HG02970 (cell line): ENCODE data around the gene CAMK2G.

Source experiments
- ATAC-seq: cut with Tn5 transposase; IDR thresholded peaks from one replicate; pipeline ENCODE4 v1.9.1; 2021; ENCODE audit warnings: mild to moderate bottlenecking, moderate library complexity, moderate number of reproducible peaks; ENCODE audit not compliant: unreplicated experiment, low FRiP score

CAMK2G gene

GRCh38 chr10:73884017-73884416, 9.7 kb upstream of the CAMK2G start:
- ATAC-seq = no peak

DNA sequence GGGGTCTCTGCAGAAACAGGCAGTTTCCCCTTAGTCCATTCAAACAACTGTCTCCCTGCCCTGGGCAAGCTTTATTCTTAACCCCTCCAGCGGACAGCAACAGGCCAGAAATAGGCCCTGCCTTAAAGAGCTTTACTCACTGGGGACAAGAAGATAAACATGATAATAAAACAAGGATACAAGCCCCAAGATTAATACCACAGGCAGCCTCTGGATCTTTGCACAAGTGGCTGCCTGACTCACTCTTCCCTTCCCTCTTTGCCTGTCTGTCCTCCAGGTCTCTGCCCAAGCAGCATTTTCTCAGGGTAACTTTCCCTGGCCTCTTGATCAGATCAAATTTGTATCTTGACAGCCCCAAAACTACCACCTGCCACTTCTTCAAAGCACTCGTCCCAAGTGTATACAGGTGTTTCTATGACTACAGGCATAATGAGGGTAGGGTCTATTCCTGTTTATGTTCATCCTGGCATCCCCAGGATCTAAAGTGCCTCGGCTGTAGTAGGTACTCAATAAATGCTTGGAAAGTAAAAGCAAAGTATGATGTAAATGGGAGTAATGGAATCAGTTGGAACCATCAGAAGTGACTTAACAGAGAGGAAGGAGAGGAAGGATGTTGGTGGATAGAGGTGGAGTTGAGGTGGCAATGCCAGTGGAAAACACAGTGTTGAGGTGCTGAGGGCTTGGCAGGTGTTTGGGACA, 7.0 kb upstream of the CAMK2G start:
- ATAC-seq = no peak

GRCh38 chr10:73879296-73880173, 5.2 kb upstream of the CAMK2G start:
- peak; percentile 57 for ATAC-seq

DNA sequence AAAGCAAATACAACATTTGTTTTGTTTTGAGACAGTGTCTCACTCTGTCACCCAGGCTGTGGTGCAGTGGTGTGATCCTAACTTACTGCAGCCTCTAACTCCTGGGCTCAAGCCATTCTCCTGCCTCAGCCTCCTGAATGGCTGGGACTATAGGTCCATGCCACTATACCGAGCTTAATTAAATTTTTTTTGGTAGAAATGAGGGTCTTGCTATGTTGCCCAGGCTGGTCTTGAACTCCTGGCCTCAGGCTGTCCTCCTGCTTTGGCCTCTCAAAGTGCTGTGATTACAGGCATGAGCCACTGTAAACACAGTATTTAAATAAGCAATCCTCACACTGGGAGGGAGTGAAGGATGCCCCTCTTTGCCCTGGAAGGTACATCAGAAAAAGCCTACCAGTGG, 4.0 kb upstream of the CAMK2G start:
- no peak for ATAC-seq

GRCh38 chr10:73877533-73878160, 3.3 kb upstream of the CAMK2G start:
- no peak for ATAC-seq

DNA sequence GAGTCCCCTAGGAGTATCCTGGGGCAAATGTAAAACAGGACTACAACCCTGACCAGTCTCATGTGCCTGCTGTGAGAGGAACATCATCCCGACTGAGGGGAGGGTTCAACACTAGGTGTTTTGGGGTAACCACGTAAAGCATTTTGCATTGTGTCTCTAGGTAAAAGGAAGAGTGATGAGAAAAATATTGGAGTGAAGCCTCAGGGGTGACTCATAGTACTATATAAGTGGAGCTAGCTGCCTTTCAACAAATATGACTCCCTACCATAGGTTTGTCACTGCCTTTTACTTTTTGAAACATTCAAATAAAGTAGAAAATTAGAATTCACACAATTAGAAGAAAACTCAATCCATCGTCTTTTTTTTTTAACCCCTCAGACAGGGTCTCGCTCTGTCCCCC, 2.6 kb upstream of the CAMK2G start:
- no peak for ATAC-seq

DNA sequence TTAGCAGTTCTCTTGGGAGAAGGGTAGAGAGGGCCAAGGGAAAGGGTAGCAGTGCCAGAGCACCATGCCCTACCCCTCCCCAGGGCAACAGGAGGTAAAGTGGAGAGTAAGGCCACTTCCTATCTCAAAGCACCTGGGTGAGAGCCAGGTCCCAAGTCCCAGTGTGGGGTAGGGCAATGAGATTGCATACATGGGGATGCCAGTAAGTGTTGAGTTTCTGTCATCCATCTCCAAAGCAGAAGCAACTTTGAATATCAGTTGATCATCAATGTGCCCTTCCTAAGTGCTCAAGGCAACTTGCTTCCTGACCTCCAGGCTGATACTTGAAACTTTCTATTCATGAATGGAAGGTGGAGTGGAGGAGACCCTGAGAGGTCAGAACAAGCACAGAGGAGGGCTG, 2.2 kb upstream of the CAMK2G start:
- no peak for ATAC-seq

GRCh38 chr10:73876157-73876556, 1.8 kb upstream of the CAMK2G start:
- no peak for ATAC-seq

- ATAC-seq = peak; percentile 14
Observed at GRCh38 chr10:73875139-73875475, 752 bp upstream of the CAMK2G start.

- ATAC-seq = no peak
Observed at GRCh38 chr10:73873838-73874215, 528 bp downstream of the CAMK2G start.

DNA sequence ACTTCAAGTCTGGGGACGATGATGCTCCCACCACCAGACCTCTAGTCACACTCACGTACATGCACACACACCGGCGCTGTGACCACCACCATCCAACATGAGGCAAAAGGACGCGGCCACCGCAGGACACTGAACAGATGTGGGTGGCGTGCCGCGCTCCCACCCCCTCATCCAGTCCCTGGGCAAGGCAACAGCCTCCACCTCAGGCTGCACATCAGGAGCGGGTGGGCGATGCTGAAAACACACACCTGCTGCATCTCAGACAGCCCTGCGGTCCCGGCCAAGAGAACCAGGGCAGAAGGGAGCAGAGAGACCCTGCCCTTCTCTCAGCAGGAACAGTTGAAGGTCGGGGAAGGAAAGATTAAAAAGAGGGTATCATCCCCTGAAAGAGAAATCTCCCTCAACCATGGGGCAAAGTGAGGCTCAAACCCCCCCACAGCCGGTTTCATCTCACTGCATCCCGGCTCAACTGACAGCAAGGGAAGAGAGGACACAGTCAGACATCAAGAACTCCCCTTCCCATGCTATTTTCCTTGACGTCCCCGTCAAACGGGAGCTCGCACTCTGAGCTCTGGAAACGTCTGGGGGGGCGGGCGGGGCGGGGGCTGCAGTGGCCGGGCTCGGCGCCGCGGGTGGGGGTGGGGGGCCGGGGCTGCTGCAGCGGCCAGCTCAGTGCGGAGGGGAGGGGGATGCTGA, 1.1 kb downstream of the CAMK2G start:
- ATAC-seq = no peak

DNA sequence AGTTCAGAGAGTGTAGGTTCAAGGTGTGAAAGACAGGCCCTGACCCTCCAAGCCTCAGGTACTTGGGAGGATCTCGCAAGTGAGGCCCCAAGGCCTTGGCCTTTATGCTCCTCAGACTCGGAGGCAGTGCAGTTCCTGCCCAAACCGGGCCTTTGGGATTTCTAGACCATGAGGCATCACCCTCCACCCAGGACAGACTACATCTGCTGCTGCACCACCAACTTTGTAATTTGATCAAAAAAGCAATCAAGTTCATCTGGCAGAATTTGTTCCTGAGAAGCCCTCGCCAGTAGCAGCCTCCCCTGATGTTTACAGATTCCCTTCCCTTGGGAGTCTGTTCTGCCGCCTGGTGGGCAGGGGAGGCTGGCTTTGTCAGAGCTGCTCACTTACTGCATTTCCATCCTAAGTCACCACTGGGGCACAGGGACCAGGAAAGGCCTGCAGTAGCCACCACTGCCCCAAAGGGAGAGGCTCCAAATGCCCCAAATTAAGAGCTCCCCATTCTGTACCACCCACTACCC, 2.1 kb downstream of the CAMK2G start:
- no peak for ATAC-seq

GRCh38 chr10:73871295-73872189, 2.8 kb downstream of the CAMK2G start:
- ATAC-seq = no peak

GRCh38 chr10:73868655-73869195, 5.6 kb downstream of the CAMK2G start:
- ATAC-seq = no peak

DNA sequence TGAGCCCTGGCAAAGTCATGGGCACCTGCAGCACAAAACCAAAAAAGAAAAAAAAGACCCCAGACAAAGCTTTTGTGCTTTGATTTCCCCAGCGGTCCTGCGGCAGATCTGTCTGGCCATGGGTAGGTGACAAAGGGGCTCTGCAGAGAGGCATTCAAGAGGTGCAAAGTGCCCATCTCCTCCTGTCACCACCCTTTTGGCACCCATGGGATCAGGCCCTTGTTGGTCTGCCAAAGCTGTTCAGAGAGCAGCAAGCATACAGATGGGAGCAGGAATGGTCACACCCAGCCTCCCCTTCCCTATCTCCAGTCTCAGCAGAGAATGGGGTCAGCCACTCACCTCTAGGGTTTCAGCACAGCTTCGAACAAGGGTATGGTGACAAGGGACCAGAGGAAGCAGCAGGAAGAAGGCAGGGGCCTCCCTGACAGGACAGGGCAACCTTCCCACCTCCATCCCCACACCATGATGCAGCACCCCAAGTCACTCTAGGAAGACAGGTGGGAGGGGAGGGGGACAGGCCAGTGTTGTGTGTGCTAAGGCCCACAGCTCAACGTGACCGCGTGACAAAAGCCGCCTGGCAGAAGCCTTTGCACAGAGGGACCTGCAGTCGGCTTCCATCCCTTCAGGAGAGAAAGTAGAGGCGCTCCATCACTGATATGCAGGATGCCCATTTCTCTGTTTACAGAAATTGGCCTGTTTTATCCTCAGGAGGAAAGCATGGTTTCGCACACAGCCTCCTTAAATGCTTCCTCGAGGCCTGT, 6.3 kb downstream of the CAMK2G start:
- no peak for ATAC-seq

DNA sequence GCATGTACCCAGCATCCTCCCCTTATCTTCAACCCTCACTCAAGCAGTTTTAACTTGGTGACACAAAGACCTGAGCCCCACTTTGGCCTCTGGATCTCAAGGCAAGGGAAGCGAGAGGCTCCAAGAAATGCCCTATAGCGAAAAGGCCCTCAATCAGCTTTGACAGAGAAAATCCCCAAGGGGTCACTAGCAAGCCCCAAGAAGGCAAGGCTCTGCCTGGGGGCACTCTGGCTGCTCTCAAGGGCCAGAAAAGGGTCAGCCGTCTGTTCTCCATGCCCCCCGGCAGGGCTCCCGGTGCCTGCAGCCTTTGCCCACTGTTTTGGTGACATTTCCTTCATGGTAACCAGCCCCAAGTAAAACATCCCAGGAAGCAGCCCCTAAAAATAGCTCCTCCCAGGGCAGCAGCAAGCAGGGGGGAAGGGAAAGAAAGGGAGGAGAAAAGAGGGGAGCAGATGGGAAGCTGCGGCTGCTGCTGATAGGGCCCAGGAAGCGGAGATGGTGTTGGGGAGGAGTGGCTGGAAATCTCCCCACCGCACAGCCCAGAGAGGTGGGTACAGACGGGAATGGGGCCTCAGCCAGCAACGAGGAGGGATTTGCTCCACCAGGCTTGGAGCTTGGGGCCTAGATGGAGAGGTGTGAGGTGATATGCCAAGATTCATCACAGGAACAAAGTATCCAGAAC, 7.1 kb downstream of the CAMK2G start:
- no peak for ATAC-seq

GRCh38 chr10:73866621-73867020, 7.7 kb downstream of the CAMK2G start:
- ATAC-seq = no peak
